Middle frontal gyrus (tissue), 1 donor: ENCODE results near the gene METTL2B.
"Not testable (repeated sequence)": the region's sequence is repeated elsewhere in the genome, so short reads cannot be mapped to it uniquely, and the experiment has no call there.

ENCODE experiments used
- DNase-seq: peaks from one replicate; pipeline ENCODE4 v3.0.0-alpha.2; 2015; ENCODE audit warnings: low spot score; ENCODE audit errors: extremely low spot score

Gene METTL2B

GRCh38 chr7:128523932-128524524 is 47.5 kb downstream of the METTL2B start:
- DNase-seq = not testable (repeated sequence)

- DNase-seq = not testable (repeated sequence)
Measured at GRCh38 chr7:128525584-128525983, 49.0 kb downstream of the METTL2B start.

GRCh38 chr7:128526062-128526466 is 49.5 kb downstream of the METTL2B start:
- DNase-seq = not testable (repeated sequence)

GRCh38 chr7:128529191-128529590 is 52.6 kb downstream of the METTL2B start:
- DNase-seq = not testable (repeated sequence)

- not testable (repeated sequence) for DNase-seq
Measured at GRCh38 chr7:128530121-128530854, 53.7 kb downstream of the METTL2B start.

- no peak for DNase-seq
Measured at GRCh38 chr7:128530855-128531104, 54.2 kb downstream of the METTL2B start.

- DNase-seq = peak; percentile 50
Measured at GRCh38 chr7:128531105-128531954, 54.8 kb downstream of the METTL2B start.

- DNase-seq = not testable (repeated sequence)
Measured at GRCh38 chr7:128531955-128532478, 55.5 kb downstream of the METTL2B start.

- not testable (repeated sequence) for DNase-seq
Measured at GRCh38 chr7:128532956-128533355, 56.4 kb downstream of the METTL2B start.

GRCh38 chr7:128537410-128537809 is 60.9 kb downstream of the METTL2B start:
- DNase-seq = not testable (repeated sequence)

GRCh38 chr7:128542530-128542929 is 66.0 kb downstream of the METTL2B start:
- not testable (repeated sequence) for DNase-seq

GRCh38 chr7:128543300-128543699 is 66.8 kb downstream of the METTL2B start:
- not testable (repeated sequence) for DNase-seq

- DNase-seq = not testable (repeated sequence)
Measured at GRCh38 chr7:128546319-128546851, 69.8 kb downstream of the METTL2B start.

- DNase-seq = no peak
Measured at GRCh38 chr7:128550920-128551319, 74.4 kb downstream of the METTL2B start.

GRCh38 chr7:128554394-128554793 is 77.8 kb downstream of the METTL2B start:
- DNase-seq = not testable (repeated sequence)
